ENCODE measurements around the gene PREB. TPM values are rescaled to one million over a fixed set of nuclear protein-coding genes. Genes with fewer than 3 reads are reported as not detected.

Gene PREB
- total RNA-seq, 1 donor from 2014 or later, result 42.9 TPM

DNA sequence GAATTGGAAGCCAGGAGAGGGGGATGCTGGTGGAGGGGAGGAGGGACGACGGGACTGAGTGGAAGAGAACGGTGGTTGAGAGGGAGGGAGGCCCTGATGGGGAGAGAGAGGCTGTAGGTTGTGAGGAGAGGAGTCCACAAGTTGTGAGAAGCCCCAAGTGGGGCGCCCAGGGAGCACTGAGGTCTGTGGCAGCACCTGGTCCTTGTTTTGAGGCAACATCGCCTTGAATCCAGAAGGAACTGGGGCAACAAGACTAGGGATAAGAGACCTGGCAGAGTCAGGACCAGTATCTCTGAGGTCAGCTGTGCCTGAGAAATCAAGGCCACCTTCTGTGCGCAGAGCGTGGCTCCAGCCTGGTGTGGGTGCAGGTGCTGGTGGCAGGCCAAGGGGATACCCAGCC, 3.7 kb upstream of the PREB start:
- TF ChIP-seq, protein P1, sequence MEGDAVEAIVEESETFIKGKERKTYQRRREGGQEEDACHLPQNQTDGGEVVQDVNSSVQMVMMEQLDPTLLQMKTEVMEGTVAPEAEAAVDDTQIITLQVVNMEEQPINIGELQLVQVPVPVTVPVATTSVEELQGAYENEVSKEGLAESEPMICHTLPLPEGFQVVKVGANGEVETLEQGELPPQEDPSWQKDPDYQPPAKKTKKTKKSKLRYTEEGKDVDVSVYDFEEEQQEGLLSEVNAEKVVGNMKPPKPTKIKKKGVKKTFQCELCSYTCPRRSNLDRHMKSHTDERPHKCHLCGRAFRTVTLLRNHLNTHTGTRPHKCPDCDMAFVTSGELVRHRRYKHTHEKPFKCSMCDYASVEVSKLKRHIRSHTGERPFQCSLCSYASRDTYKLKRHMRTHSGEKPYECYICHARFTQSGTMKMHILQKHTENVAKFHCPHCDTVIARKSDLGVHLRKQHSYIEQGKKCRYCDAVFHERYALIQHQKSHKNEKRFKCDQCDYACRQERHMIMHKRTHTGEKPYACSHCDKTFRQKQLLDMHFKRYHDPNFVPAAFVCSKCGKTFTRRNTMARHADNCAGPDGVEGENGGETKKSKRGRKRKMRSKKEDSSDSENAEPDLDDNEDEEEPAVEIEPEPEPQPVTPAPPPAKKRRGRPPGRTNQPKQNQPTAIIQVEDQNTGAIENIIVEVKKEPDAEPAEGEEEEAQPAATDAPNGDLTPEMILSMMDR (IDR thresholded peaks at IDR 0.05; ENCODE audit: unreplicated experiment), result no peak
- no peak overlapping the region for H3K27ac Mint-ChIP-seq (ENCODE audit: unreplicated experiment)
- no peaks in the 10 kb centered on the region for H3K9me3 Mint-ChIP-seq (ENCODE audit: unreplicated experiment)
- H3K27me3 Mint-ChIP-seq (ENCODE audit: unreplicated experiment), result peaks cover 5% of the 10 kb centered on the region
- no peak overlapping the region for H3K4me3 Mint-ChIP-seq (ENCODE audit: unreplicated experiment)
- no peak for DNase-seq (ENCODE audit: low spot score)
- peaks cover 5% of the 10 kb centered on the region for H3K4me1 Mint-ChIP-seq (ENCODE audit: unreplicated experiment)
- H3K36me3 Mint-ChIP-seq (ENCODE audit: low read depth, unreplicated experiment), result peaks cover 2% of the 10 kb centered on the region

DNA sequence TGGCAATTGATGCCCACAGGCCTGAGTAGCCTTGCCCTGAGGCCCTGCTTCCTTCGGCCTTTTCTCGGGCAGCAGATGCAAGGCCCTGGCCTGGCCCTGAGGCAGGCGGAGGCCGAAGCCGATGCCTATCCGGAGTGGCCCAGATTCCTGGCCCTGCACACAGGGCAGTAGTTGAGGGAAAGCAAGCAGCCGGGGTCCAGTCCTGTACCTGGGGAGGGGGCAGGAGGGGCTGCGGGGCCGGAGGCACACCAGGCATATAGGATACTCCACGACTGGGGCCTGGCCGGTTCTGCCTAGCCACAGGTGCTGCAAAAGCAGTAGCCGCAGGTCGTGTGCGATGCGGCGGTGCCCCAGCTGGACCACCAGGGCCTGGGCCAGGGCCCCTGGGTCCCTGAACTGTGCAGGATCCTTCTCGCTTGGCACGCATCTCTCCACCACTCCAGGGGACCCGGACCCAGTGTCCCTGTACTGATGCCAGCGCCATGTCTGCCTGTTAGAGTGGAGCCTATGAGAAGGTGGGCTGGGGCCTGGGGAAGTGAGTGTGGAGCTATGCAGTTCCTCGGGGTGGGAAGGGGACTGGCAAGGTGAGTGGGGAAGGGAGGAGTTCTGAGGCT, 3.0 kb upstream of the PREB start:
- Mint-ChIP-seq H3K27ac (ENCODE audit: unreplicated experiment) (no peak overlapping the region), H3K9me3 (ENCODE audit: unreplicated experiment) (no peaks in the 10 kb centered on the region), H3K4me3 (ENCODE audit: unreplicated experiment) (no peak overlapping the region), H3K36me3 (ENCODE audit: low read depth, unreplicated experiment) (peaks cover 6% of the 10 kb centered on the region), H3K27me3 (ENCODE audit: unreplicated experiment) (peaks cover 8% of the 10 kb centered on the region), H3K4me1 (ENCODE audit: unreplicated experiment) (peaks cover 9% of the 10 kb centered on the region)
- DNase-seq (ENCODE audit: low spot score), result no peak
- TF ChIP-seq, protein P1 (IDR thresholded peaks at IDR 0.05; ENCODE audit: unreplicated experiment), result no peak

DNA sequence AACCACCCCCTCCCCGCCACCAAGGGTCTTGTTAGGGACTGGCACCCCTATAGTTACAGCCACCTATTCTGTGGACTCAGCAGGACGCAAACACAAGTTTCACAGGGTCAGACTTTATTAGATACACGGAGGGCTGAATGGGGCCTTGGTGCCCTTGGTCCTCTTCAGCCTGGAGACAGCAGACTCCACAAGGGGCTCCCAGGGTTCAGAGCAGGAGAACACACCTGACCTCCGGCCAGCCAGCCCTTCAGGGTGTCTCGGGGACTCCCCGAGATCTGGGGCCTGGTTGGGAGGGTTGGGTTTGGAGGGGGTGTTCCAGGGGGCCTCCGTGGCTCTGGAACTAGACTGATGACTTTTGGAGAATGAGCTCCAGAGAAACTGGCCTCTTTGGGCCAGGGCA, 2.3 kb upstream of the PREB start:
- H3K36me3 Mint-ChIP-seq (ENCODE audit: low read depth, unreplicated experiment), result peaks cover 6% of the 10 kb centered on the region
- no peak overlapping the region for H3K4me3 Mint-ChIP-seq (ENCODE audit: unreplicated experiment)
- H3K4me1 Mint-ChIP-seq (ENCODE audit: unreplicated experiment), result peaks cover 9% of the 10 kb centered on the region
- DNase-seq (ENCODE audit: low spot score), result no peak
- TF ChIP-seq, protein P1 (IDR thresholded peaks at IDR 0.05; ENCODE audit: unreplicated experiment), result no peak
- H3K27ac Mint-ChIP-seq (ENCODE audit: unreplicated experiment), result no peak overlapping the region
- peaks cover 8% of the 10 kb centered on the region for H3K27me3 Mint-ChIP-seq (ENCODE audit: unreplicated experiment)
- H3K9me3 Mint-ChIP-seq (ENCODE audit: unreplicated experiment), result no peaks in the 10 kb centered on the region

DNA sequence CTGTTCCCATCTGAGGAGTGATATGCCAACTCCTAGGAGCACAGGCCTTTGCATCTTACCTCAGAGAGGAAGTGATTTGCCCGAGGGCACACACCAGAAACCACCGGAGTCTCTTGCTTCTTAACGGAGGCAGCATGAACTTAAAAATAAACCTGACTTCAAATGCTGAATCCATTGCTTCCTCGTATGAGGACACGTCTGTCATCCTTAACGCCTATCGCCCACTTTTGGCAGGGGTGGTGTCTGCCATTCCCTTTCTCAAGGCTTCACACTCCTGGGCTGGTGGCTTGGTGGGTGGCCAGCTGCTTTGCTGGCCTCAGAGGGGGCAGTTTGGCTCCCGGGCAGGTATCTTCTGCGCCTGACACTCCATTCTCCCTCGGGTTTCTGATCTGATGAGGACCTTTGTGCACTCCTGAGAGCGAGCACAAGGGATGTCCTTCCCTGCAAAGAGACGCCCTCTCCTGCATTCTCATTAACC, 1.1 kb upstream of the PREB start:
- Mint-ChIP-seq H3K27me3 (ENCODE audit: unreplicated experiment) (peaks cover 10% of the 10 kb centered on the region), H3K27ac (ENCODE audit: unreplicated experiment) (no peak overlapping the region), H3K4me3 (ENCODE audit: unreplicated experiment) (peak overlapping the region; percentile 97), H3K9me3 (ENCODE audit: unreplicated experiment) (no peaks in the 10 kb centered on the region), H3K4me1 (ENCODE audit: unreplicated experiment) (peaks cover 9% of the 10 kb centered on the region), H3K36me3 (ENCODE audit: low read depth, unreplicated experiment) (peaks cover 13% of the 10 kb centered on the region)
- TF ChIP-seq, protein P1 (IDR thresholded peaks at IDR 0.05; ENCODE audit: unreplicated experiment), result no peak
- DNase-seq (ENCODE audit: low spot score), result no peak

DNA sequence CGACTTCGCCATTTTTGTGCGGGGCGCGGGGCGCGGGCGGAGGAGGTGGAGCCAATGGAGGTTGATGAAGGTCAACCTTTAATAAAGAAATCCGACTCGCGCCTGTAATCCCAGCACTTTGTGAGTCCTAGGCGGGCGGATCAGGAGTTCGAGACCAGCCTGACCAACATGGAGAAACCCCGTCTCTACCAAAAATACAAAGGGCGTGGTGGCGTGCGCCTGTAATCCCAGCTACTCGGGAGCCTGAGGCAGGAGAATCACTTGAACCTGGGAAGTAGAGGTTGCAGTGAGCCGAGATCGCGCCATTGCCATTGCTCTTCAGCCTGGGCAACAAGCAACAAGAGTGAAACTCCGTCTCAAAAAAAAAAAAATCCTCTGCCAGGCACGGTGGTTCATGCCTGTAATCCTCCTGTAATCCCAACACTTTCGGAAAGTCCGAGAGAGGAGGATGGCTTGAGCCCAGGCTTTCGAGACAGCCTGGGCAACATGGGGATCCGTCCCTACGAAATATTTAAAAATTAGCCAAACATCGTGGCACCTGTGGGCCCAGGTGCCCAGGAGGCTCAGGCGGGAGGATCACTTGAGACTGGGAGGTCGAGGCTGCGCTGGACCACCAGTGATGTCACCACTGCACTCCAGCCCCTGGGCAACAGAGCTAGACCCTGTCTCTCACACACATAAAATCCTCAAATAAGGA, 493 bp upstream of the PREB start:
- DNase-seq (ENCODE audit: low spot score), result no peak
- Mint-ChIP-seq H3K4me1 (ENCODE audit: unreplicated experiment) (peaks cover 9% of the 10 kb centered on the region), H3K9me3 (ENCODE audit: unreplicated experiment) (no peaks in the 10 kb centered on the region), H3K27ac (ENCODE audit: unreplicated experiment) (no peak overlapping the region), H3K27me3 (ENCODE audit: unreplicated experiment) (peaks cover 10% of the 10 kb centered on the region), H3K4me3 (ENCODE audit: unreplicated experiment) (peak overlapping the region; percentile 97), H3K36me3 (ENCODE audit: low read depth, unreplicated experiment) (peaks cover 13% of the 10 kb centered on the region)
- TF ChIP-seq, protein P1 (IDR thresholded peaks at IDR 0.05; ENCODE audit: unreplicated experiment), result no peak

Measured in endothelial cell (in vitro differentiated cells).